Prostate gland (tissue), 2 donors: ENCODE results near the gene NUBP2.

Experiments
- CTCF ChIP-seq, 4 experiments: fragments of 200-600 bp in 2 of 4; fragments of 450-650 bp in 2 of 4; sonication (generic) in 2 of 4; IDR thresholded peaks; 1 replicate in 3 of 4; 2 replicates in 1 of 4; pipeline ENCODE4 v1.5.1; 2016 to 2019; ENCODE audit warnings: antibody characterized with exemption in 4 of 4, mild to moderate bottlenecking in 2 of 4, moderate library complexity in 2 of 4
- POLR2AphosphoS5 ChIP-seq: sonication (generic); formaldehyde crosslinking; IDR thresholded peaks from one replicate; pipeline ENCODE4 v1.6.1; 2017; ENCODE audit warnings: antibody characterized with exemption

- no peak for TF ChIP-seq CTCF (IDR thresholded peaks at IDR 0.05)
- no peak for TF ChIP-seq POLR2AphosphoS5
Observed at GRCh38 chr16:1760911-1761310, 21.8 kb upstream of the NUBP2 start.
